Muscle layer of duodenum (tissue), 2 donors: ENCODE results near the gene MAFG.

Experiments
- H3K27ac ChIP-seq: one replicate; pipeline ENCODE4 v1.7.0; 2013; ENCODE audit warnings: mild to moderate bottlenecking, low read length
- H3K27me3 ChIP-seq: one replicate; pipeline ENCODE4 v1.7.0; 2013; ENCODE audit warnings: low read depth, mild to moderate bottlenecking, control low read depth, low read length
- H3K36me3 ChIP-seq, 2 donors: one replicate each; pipeline ENCODE4 v1.7.0; 2013; ENCODE audit warnings: low read length in 2 of 2, control low read depth in 1 of 2, mild to moderate bottlenecking in 1 of 2; ENCODE audit not compliant: insufficient read depth in 2 of 2, control insufficient read depth in 1 of 2
- H3K4me1 ChIP-seq, 2 donors: one replicate each; pipeline ENCODE4 v1.7.0; 2013; ENCODE audit warnings: low read length in 2 of 2, mild to moderate bottlenecking in 2 of 2, control low read depth in 1 of 2, moderate library complexity in 1 of 2; ENCODE audit not compliant: insufficient read depth in 2 of 2, control insufficient read depth in 1 of 2
- H3K4me3 ChIP-seq, 2 donors: one replicate each; pipeline ENCODE4 v1.7.0; 2013; ENCODE audit warnings: low read length in 2 of 2, low read depth in 1 of 2, mild to moderate bottlenecking in 1 of 2
- H3K9me3 ChIP-seq, 2 donors: one replicate each; pipeline ENCODE4 v1.7.0; 2013; ENCODE audit warnings: low read length in 2 of 2, control low read depth in 1 of 2, mild to moderate bottlenecking in 1 of 2; ENCODE audit not compliant: control insufficient read depth in 1 of 2
- donor health status: healthy.

The MAFG gene

DNA sequence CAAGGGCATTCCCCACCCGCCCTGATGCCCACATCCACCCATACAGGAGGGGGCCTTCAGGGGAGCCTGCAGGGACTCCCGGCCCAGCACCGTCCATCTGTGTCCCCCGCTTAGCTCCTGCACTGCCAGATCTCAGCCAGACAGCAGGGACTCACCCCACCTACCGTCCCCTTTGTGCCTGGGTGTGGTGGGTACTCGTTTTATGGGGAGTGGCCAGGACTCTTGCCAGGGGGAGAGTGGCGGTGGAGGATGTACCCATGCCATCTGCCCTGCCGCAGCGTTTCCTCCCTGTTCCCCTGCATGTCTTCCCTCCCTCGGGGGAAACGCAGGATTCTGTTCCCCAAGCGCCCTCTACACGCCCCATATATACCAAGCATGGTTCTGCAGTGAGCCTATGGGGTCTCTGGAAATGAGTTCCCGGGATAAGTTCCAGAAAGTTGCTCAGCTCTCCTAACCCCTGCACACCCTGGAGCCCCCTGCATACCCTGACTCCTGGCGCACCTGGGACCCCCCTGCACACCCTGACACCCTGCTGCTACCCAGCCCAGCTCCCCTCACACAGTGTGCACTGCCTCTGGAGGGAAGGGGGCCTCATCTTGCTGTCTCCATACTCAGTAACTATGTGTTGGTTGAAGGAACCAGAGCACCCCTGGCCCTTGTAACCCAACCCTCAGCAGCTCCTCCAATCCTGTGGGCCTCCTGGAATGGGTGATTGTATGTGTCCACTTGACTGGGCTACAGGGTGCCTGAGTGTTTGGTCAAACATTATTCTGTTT lies 4.2 kb upstream of the MAFG start:
- Histone ChIP-seq H3K4me1 (peaks cover 0 to 15% of the 10 kb centered on the region in 2 donors), H3K27me3 (no peaks in the 10 kb centered on the region), H3K4me3 (no peak overlapping the region)

DNA sequence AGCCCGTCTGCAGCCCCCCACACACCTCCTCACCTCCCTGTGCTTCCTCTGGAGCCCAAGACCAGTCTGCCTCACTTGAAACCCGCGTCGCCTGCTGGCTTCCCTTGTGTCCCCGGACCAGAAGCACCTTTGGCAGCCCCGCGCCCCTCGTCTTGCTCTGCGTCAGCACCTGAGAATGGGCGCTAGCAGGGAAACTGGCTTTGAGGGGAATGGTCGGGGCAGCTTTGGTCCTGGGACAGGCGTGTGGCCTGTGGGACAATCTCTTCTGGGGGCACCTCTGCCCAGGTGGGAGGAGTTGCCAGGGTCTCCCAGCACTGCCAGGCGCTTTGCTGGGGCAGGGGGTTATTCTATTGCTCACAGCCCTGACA lies 3.6 kb upstream of the MAFG start:
- Histone ChIP-seq H3K4me1 (peaks cover 0 to 14% of the 10 kb centered on the region in 2 donors), H3K4me3 (no peak overlapping the region), H3K27ac (no peak overlapping the region), H3K36me3 (peaks cover 0 to 10% of the 10 kb centered on the region in 2 donors), H3K9me3 (no peaks in the 10 kb centered on the region), H3K27me3 (no peaks in the 10 kb centered on the region)

More for the DNA sequence above, 4.2 kb upstream of the MAFG start:
- Histone ChIP-seq H3K27ac (no peak overlapping the region), H3K36me3 (peaks cover 0 to 4% of the 10 kb centered on the region in 2 donors), H3K9me3 (no peaks in the 10 kb centered on the region)

DNA sequence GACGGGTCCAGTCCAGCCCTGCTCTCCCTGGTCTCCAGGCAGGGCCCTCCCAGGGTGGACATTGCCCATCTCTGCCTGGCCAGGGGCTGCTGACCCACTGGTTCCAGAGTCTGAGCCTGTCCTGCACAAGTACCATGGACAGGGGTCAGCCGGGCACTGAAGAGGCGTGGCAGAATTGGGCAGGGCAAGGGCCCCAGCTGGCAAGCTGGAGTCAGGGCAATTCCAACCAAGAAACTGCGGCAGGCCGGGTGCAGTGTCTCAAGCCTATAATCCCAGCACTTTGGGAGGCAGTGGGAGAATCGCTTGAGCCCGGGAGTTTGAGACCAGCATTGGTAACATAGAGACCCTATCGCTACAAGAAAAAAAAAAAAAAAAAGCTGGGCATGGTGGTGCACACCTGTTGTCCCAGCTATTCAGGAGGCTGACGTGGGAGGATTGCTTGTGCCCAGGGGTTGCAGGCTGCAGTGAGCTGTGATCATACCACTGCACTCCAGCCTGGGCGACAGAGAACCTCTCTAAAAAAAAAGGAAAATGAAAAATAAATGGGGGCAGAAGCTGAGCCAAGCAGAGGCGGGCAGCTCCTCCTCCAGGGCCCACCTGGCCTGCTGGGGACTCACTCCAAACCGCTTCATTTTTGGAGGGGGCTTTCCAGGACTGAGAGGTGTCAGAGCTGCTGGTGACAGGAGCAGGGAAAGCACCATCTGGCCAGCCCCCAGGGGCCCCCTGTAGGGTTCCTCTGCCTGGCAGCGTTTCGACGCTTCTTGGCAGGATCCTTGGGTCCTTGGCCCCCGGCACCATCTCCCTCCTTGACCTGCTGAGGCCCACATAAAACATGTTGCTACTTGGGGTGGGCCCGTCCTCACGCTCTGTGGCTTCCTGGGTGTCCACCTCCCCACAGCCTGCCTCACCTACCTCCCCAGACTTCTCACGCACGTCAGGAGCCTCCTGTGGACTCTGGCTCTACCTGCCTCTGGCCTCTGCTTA lies 2.9 kb upstream of the MAFG start:
- Histone ChIP-seq H3K4me3 (no peak overlapping the region), H3K9me3 (no peaks in the 10 kb centered on the region), H3K36me3 (peaks cover 0 to 13% of the 10 kb centered on the region in 2 donors), H3K27ac (no peak overlapping the region), H3K4me1 (peaks cover 0 to 21% of the 10 kb centered on the region in 2 donors), H3K27me3 (no peaks in the 10 kb centered on the region)

DNA sequence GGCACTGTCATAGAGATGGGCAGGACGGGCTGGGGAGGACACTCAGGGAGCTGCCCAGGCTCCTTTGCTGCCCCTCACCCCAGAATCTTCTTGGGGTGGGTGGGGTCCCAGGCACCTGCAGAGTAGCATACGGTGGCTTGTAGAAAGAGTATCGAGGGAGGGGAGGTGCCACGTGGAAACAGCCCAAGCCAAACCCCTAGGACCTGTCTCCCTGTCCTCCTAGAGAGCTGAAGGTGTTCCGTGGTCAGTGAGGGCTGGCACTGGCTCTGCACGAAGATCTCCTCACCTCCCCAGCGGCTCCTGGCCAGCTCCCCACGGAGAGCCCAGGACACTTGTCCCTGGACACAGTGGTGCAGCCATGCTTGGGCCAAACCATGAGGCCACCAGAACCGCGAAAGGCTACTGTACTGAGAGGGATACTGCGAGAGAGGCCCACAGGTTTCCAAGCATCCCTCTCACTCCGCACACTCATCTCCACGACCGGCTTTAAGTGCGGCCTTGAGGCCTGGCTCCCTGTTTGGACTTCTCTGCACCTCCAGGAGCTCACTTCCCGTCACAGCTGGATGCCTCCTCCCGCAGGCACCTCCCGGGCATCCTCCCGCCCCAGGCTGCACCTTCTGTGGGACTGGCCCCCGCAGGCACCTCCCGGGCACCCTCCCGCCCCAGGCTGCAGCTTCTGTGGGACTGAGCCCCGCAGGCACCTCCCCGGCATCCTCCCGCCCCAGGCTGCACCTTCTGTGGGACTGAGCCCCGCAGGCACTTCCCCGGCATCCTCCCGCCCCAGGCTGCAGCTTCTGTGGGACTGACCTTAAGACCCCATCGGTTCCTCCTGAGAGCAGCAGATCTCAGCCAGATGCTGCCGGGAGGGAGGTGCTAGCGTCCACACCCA lies 2.0 kb upstream of the MAFG start:
- H3K4me1 ChIP-seq = peaks cover 4 to 30% of the 10 kb centered on the region in 2 donors
- peaks cover 0 to 13% of the 10 kb centered on the region in 2 donors for H3K36me3 ChIP-seq
- H3K9me3 ChIP-seq = no peaks in the 10 kb centered on the region
- H3K27ac ChIP-seq = no peak overlapping the region
- H3K4me3 ChIP-seq = no peak overlapping the region
- no peaks in the 10 kb centered on the region for H3K27me3 ChIP-seq

DNA sequence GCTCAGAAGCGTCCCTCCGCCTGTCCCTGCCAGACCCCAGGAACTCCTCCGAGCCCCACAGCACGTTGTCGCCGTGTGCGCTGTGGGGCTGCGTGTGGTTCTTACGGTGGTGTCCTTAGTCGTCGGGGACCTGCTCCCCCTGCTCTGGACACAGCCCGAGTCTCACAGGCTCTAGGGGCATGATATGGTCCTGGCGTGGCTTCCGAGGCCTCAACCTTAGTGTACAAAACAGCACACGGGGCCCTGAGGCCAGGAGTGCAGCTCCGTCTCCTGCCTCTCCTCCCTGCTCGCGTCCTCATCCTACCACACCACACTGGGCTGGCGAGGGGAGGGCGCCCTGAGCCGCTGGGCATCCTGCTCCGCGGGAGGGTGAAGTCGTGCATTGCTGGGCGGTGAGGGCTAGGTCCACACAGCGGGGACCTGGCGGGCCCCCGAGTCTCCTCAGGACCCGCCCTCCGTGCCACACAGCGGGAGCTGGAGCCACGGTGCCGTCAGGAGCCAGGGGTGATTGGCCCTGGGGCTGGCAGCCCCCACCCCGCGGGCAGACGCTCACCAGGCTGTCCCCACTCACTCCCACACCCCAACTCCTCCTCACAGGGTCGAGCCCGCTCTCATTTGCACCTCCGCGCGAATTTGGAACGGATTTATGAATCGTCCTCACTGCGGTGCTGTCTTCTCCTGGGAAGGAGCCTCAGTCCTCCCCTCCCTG lies 1.2 kb upstream of the MAFG start:
- H3K4me3 ChIP-seq = peak overlapping the region in 1 of 2 donors; percentile 66
- H3K9me3 ChIP-seq = no peaks in the 10 kb centered on the region

DNA sequence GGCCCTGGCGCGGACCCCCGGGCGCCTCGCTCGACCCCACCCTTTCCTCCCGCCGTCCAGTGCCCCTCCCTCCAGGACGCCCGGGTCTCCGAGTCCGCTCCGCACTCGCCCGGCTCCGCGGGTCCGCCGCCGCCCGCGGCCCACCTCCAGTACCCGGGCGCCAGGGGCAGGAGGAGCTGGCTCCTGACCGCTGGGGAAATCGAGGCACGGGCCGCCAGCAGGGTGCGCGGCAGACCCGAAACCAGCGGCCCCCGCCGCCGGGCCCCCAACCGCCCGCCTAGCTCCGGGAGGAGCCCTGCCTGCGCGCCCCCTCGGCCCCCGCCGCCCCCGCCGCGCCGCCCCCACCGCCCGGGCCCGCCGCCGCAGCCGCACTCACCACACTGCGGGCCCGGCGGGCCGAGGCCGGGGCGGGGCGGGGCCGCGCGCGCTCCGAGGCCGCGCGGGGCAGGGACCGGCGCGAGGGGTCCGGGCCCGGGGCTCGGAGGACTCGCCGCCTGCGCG lies 333 bp downstream of the MAFG start:
- Histone ChIP-seq H3K9me3 (no peaks in the 10 kb centered on the region), H3K27ac (peak overlapping the region; percentile 80), H3K4me1 (peaks cover 13 to 53% of the 10 kb centered on the region in 2 donors), H3K27me3 (no peaks in the 10 kb centered on the region), H3K4me3 (peak overlapping the region; percentile 53 to 92), H3K36me3 (peaks cover 0 to 20% of the 10 kb centered on the region in 2 donors)

More for the DNA sequence above, 1.2 kb upstream of the MAFG start:
- Histone ChIP-seq H3K36me3 (peaks cover 0 to 13% of the 10 kb centered on the region in 2 donors), H3K27ac (no peak overlapping the region), H3K4me1 (peaks cover 12 to 38% of the 10 kb centered on the region in 2 donors), H3K27me3 (no peaks in the 10 kb centered on the region)

DNA sequence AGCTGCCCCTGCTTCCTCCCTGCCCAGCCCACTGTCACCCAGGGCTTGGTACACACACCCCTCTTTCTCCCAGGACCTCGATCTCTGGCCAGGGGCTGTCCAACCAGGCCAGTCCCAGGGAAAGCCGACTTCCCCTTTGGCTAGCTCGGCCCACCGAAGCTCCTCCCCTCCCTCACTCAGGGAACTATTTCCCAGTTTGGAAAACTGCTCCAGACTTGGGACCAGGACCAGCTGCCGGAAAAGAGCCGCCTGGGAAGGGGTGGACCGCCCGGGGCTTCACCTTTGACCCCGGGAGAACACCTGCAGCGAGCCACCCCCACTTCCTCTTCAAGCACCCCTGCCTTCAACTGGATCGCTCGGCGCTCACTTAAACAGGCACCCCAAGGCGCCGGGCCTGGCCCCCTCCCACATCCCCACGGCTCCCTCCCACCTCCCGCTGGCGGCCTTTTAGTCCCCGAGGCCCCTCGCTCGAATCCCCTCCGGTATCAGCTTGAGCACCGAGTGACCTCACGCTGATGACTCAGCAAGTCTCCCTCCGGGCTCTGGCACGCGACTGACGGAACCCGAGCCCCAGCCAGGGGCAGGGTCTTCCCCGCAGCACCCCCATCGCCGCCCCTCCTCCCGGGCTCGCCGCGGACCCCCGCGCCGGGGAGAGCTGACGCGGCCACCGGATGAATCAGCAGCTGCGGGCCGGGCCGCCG lies 934 bp downstream of the MAFG start:
- H3K4me1 ChIP-seq = peaks cover 13 to 59% of the 10 kb centered on the region in 2 donors

DNA sequence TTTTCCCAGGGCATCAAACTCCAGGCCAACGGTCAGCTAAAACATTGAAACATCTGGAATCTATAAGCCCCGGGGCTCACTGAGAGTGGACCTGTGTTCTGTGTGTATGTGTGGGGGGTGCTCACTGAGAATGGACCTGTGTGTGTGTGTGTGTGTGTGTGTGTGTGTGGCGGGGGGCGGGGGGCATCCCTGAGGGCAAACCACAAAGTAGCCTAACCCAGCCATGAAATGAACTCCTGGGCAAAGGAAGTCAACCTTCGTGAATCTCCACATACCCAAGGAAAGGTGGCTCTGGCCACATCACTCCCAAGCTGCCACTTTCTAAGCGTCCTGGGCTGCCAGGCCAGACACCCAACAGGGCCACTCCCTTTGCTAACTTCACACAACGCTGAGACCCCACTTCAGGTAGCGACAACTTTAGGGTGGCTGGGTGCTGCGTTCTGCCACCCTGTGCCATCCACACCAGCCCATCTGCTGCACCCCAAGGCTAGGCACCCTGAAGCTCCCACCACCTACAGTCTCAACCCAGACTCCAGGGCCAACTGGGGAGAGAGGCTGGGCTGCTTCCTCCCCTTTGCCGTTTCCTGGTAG lies 1.6 kb downstream of the MAFG start:
- H3K36me3 ChIP-seq = peaks cover 0 to 29% of the 10 kb centered on the region in 2 donors
- peak overlapping the region; percentile 80 for H3K27ac ChIP-seq
- no peaks in the 10 kb centered on the region for H3K27me3 ChIP-seq
- peaks cover 13 to 61% of the 10 kb centered on the region in 2 donors for H3K4me1 ChIP-seq
- no peaks in the 10 kb centered on the region for H3K9me3 ChIP-seq
- H3K4me3 ChIP-seq = peak overlapping the region; percentile 53 to 92

More for the DNA sequence above, 934 bp downstream of the MAFG start:
- H3K36me3 ChIP-seq = peaks cover 0 to 25% of the 10 kb centered on the region in 2 donors
- no peaks in the 10 kb centered on the region for H3K9me3 ChIP-seq
- peak overlapping the region; percentile 53 to 92 for H3K4me3 ChIP-seq
- peak overlapping the region; percentile 80 for H3K27ac ChIP-seq
- no peaks in the 10 kb centered on the region for H3K27me3 ChIP-seq

DNA sequence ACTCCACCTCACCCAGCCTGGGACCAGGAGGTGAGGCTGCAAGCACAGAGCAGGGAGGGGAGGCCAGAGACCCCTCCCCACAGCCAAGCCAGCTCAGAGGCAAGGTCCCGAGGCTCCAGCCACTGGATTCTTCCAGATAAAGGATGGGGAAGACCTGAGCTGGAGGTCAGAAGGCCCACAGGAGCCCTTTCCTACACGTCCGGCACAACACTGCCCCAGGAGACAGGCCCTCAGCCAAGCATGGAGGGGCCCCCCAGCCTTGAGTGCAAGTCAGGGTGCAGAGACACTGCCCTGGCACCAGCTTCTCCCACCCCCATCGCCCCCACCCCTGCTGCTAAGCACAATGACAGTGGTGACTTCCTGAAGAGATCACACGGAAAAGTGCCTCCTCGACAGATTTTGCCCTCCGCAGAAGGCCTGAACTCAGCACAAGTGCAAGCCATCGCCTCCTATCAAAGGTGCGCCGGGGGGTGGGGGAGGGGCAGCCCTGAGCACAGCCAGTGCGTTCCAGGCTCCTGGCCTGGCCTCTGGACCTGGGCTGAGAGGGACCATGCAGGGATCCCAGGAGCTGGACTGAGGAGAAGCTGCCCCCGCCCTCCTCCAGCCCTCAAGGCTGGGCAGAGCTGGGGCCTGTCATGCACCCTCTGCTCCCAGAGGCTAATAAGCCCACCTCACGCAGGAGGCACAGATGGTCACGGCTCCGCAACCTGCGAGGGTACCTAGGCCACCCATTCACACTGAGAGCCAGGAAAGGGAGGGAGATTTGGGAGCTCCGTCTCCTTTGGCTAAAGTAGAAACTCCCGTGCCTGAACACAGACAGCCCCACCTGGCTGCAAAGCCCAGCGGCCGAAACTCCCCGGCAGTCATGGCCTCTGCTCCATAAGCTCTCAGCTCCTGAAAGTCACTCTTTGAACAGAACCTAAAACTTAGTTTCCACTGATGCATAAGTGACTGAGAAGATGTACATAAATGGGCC lies 2.7 kb downstream of the MAFG start:
- peak overlapping the region in 1 of 2 donors; percentile 25 for H3K4me3 ChIP-seq
- H3K27me3 ChIP-seq = no peaks in the 10 kb centered on the region
- H3K4me1 ChIP-seq = peaks cover 13 to 70% of the 10 kb centered on the region in 2 donors
- H3K9me3 ChIP-seq = no peaks in the 10 kb centered on the region
- peaks cover 0 to 40% of the 10 kb centered on the region in 2 donors for H3K36me3 ChIP-seq
- H3K27ac ChIP-seq = no peak overlapping the region
